NCI-H2227 treated with DMSO at 0.1 percent for 48 hours (cell line): ENCODE results near the gene TBC1D32.
"Not testable (repeated sequence)": the region's sequence is repeated elsewhere in the genome, so short reads cannot be mapped to it uniquely, and the experiment has no call there.

Source experiments
- DNase-seq: peaks from one replicate; lab custom pipeline; 2025; lab: John Stamatoyannopoulos, UW

TBC1D32 gene

DNA sequence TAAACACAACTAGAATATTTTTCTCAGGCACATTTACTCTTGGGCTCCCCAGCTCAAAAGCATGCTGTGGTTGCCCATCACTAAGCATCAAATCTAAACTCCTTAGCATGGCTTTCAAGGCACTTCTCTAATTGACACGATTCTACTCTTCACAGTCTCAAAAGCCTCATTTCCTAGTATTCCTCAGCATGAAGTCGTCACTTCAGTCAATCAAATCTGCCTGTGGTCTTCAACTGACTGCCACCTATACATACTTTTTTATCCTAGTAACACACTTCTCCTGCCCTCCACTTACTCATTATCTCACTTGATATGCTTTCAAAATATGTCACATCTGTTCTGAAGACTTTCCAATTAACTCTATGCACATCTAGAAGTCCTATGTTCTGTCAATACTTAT, 110.3 kb downstream of the TBC1D32 start:
- DNase-seq = no peak

DNA sequence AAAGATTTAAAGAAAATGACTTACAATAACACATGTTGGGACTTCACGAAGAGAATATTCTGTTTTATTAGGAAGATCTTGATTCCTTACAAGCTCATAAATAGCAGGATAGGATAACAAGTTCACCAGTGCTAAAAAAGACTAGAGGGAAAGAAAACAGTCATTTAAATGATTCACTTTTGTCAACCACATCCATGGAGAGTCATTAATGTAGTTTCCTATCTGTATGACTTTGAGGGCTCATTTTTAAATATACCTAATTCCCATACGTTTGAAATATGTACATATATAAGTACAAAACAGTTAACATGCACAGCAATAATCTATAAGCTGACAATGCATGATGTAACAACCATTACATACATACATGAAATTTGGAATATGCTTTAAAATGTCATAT, 111.1 kb downstream of the TBC1D32 start:
- DNase-seq = no peak

DNA sequence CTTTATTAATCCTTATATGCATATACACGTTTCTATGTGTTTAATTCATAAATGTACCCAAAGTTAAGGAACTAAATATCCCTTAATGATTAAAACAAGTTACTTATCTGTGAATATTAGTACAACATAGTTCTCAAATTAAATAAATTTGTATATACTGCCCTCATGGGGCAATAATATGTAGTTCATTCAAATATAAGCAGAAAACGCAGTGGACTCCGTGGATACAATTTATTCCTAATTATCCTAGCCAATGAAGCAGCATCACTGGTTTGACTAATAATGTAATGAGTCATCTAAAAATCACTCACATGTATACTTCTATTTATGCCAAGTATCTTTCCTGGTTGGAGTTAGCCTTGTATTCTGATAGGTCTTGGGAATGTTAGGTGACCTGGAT, 111.6 kb downstream of the TBC1D32 start:
- DNase-seq = no peak

GRCh38 chr6:121216928-121217327, 117.4 kb downstream of the TBC1D32 start:
- DNase-seq = no peak

GRCh38 chr6:121213341-121213740, 120.9 kb downstream of the TBC1D32 start:
- DNase-seq = not testable (repeated sequence)

DNA sequence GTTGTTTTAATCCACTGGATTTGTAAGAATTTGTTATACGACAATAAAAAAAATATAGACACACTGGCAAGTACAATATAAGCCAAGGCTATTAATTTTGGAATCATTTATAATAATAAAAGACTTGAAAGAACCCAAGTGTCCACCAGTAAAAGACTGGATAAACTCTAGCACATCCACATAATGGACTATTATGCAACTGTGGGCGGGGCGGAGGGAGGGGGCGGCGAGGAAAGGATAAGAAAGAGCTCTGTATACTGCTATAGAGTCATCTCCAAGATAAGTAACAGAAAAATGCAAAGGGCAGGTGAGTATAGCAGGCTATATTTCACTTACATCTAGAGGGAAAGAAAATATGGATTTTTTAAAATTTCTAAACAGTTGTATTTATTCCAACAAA, 123.3 kb downstream of the TBC1D32 start:
- DNase-seq = no peak

DNA sequence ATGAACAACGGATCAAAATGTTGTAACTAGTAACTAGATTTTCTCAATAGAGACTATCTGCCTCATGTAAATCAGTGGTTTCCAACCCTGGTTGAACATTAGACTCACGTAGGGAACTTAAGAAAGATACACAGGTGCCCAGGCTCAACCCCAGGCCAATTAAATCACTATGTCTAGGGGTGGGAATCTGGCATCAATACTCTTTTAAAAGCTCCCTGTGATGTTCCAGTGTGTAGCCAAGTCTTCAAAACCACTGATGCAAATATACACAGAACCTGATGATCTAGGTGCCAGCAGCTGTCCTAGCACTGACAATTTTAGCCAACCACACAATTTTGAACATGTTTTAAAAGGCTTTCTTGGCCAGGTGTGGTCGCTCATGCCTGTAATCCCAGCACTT, 128.7 kb downstream of the TBC1D32 start:
- DNase-seq = no peak

GRCh38 chr6:121201105-121201504, 133.2 kb downstream of the TBC1D32 start:
- no peak for DNase-seq

- DNase-seq = not testable (repeated sequence)
Measured at GRCh38 chr6:121196042-121196441, 138.2 kb downstream of the TBC1D32 start.

DNA sequence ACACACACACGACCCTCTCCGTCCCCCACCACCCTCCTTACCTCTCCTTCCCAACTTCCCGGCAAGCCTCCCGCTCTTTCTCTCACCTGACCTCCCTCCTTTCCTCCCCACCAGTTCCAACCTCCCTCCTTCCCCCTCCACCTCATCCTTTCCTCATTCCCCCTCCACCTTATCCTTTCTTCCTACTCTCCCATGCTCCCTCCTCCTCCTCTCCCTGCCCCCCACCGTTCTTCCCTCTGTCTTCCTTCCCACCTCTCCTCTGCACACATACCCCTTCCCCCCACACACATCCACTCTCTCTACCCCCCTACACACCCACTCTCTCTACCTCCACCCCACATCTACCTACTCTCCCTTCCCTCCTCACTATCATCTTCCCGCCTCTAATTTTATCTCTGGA, 144.2 kb downstream of the TBC1D32 start:
- DNase-seq = no peak

DNA sequence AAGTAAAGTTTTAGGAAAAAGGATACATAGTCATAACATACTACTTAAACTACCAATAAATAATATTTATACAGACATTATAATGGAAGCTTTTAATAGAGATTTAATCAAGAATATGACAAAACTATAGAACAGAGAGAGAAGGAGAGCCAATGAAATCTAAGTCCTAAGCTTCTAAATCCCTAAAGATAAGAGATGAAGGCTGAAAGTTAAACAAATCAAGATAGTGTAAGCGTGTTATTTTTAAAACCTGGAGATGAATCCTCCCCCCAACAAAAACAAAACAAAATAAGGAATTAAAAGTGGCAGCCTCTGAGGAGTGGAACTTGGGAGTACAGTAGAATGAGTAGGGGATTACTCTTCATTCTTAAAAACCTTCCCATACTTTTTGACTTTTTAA, 145.9 kb downstream of the TBC1D32 start:
- DNase-seq = no peak

DNA sequence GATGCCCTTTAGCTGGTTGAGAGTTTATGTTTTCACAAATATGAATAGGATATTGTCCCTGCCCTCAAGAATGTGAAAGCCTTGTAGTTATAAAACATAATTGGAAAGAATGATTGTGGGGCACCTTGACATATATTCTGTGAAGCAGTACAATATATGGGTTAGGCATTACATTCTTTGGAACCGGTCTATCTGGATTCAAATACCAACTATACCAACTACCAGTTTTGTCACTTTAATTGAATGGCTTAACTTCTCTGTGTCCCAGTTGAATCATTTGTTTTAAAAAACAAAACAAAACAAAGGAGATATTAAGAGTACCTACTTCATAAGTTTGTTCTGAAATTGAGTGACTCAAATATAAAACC, 146.5 kb downstream of the TBC1D32 start:
- DNase-seq = no peak

GRCh38 chr6:121187200-121187832, 147.0 kb downstream of the TBC1D32 start:
- no peak for DNase-seq

DNA sequence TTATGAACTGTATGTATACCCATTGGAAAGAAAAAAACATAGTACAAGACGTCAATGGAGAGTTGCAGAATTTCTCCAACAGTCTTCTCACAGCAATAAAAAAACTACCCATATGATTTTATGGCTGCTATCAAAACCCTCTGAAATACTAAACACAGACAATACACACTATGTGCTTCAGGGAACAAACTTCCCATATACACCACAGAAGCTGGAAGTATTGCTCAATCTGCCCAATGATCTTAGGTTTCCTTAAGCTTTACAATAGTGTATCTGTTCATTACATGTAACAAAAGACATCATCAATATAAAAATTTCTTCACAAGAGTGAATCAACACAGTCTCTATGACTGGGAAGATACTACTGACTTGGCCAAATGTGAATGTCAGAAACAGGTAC, 150.5 kb downstream of the TBC1D32 start:
- no peak for DNase-seq

GRCh38 chr6:121175827-121176226, 158.5 kb downstream of the TBC1D32 start:
- DNase-seq = no peak

DNA sequence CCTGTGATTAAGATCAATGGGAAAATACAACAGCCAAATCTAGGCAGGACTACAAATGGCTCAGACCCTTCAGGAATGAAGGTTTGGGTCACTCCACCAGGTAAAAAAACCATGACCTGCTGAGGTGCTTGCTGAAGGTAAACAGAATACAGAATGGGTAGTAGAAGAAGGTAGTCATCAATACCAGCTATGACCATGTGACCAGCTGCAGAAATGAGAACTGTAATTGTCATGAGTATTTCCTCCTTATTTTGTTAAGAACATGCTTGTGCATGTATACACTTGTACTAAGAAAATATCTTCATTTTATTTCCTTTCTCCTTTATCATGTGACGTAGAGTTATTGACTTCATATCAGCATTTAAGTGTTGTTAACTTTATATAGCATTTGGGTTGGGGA, 161.8 kb downstream of the TBC1D32 start:
- not testable (repeated sequence) for DNase-seq

DNA sequence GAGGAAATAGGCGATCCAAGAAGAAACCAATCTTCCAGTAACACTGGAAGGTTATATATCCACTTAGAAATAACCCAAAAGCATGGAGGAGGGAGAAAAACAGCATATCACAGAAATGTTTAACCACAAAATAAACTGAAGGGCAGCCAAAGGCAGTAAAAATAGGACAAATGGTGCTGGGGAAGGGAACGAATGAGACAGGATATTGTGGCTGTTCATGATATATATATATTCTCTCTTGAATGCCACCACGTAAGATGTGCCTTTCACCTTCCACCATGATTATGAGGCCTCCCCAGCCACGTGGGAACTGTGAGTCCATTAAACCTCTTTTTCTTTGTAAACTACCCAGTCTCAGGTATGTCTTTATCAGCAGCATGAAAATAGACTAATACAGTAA, 162.4 kb downstream of the TBC1D32 start:
- no peak for DNase-seq

- no peak for DNase-seq
Measured at GRCh38 chr6:121161886-121162285, 172.4 kb downstream of the TBC1D32 start.

DNA sequence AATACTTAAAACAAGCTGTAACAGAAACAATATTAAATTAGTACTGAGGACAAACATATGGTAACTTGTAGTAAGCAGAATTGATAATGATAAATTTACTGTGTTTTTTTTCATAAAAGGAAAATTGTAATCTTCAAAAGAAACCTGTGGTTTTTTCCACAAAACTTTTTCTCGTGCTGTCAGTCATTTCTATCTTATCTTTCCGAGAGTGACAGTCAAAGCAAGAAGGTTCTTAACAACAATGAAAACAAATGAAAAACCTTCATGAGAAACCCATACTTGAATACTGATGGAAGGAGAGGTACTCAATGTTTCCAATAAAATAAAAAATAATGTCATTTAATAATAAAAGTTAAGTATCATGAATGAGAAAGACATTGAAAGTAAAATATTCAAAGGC, 174.0 kb downstream of the TBC1D32 start:
- DNase-seq = no peak

DNA sequence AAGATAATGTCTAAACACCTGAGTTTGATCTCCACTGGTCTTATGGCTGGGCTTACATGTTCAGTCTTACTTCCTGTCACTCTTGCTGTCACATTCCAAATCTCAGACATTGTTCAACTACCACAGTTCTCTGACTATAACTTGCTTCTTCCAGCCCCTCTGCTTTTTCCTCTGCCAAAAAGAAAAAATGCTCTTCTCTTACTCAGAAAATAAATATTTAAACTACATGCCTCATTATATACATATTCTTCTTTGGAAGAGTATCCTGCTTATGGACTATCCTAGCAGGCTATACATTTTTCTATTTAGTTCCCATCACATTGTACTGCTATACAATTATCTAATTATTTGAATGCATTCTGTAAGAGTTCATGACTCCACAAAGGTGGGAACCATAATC, 175.4 kb downstream of the TBC1D32 start:
- DNase-seq = no peak

- no peak for DNase-seq
Measured at GRCh38 chr6:121158438-121158837, 175.8 kb downstream of the TBC1D32 start.

- DNase-seq = no peak
Measured at GRCh38 chr6:121157906-121158305, 176.4 kb downstream of the TBC1D32 start.

DNA sequence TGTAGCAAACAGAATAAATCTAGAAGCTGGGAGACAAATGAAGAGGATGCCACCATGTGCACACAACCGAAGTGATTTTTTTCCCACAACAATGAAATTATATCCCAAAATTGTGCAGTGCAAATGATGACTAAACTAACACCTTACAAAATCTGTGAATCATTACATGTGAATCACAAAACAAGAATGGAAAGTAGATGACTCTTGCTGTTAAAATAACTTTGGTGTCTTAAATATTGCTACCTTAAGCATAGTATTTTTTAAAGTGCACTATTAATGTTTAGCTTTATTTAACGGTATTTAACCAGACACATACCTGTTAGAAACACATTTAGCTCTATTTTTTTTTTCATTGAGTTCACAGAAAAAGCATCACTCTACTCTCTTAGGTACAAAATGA, 190.8 kb downstream of the TBC1D32 start:
- no peak for DNase-seq

GRCh38 chr6:121142093-121142492, 192.2 kb downstream of the TBC1D32 start:
- no peak for DNase-seq

DNA sequence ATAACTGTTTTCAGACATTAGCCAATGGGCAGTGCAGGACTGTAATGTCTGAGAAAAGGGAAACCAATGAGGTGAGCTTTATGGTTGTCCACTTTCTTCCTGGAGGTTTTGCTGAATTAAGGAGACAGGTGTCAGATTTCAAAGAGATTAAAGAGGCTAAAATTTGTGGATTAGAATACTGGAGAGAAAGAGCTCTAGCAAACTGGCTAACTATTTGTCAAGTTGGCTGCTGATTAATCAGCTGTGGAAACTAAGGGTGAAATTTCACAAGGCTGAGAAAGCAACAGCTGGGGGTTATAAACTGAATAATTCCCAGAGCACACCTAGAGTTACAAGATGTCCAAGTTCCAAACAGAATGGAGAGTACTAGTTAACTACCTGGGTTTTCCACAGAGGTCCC, 198.9 kb downstream of the TBC1D32 start:
- no peak for DNase-seq
